Epidermal melanocyte (primary cell): Measurements from ENCODE around the gene MIEF2.
"Not testable (repeated sequence)": the region's sequence is repeated elsewhere in the genome, so short reads cannot be mapped to it uniquely, and the experiment has no call there.

ENCODE experiments used
- DNase-seq: peaks from one replicate; pipeline ENCODE4 v3.0.0; 2011; ENCODE audit warnings: low spot score; ENCODE audit not compliant: insufficient read length

MIEF2 gene

GRCh38 chr17:18291718-18292540 lies 31.5 kb downstream of the MIEF2 start:
- DNase-seq, result no peak

DNA sequence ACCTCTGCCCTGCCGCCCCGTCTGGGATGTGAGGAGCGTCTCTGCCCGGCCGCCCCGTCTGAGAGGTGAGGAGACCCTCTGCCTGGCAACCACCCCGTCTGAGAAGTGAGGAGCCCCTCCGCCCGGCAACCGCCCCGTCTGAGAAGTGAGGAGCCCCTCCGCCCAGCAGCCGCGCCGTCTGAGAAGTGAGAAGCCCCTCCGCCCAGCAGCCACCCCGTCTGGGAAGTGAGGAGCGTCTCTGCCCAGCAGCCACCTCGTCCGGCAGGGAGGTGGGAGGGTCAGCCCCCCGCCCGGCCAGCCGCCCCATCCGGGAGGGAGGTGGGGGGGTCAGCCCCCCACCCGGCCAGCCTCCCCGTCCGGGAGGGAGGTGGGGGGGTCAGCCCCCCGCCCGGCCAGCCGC lies 37.6 kb downstream of the MIEF2 start:
- DNase-seq, result not testable (repeated sequence)

GRCh38 chr17:18300725-18301480 lies 40.4 kb downstream of the MIEF2 start:
- DNase-seq, result no peak

DNA sequence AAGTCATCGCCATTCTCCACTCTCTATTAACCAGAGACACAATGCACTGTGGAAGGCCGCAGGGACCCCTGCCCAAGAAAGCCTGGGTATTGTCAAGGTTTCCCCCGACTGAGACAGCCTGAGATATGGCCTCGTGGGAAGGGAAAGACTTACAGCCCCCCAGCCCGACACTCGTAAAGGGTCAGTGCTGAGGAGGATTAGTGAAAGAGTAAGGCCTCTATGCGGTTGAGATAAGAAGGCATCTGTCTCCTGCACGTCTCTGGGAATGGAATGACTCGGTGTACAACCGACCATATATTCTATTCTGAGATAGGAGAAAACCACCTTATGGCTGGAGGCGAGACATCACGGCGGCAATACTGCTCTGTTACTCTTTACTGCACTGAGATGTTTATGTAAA lies 42.7 kb downstream of the MIEF2 start:
- DNase-seq, result not testable (repeated sequence)

GRCh38 chr17:18309202-18309601 lies 48.7 kb downstream of the MIEF2 start:
- DNase-seq, result no peak

DNA sequence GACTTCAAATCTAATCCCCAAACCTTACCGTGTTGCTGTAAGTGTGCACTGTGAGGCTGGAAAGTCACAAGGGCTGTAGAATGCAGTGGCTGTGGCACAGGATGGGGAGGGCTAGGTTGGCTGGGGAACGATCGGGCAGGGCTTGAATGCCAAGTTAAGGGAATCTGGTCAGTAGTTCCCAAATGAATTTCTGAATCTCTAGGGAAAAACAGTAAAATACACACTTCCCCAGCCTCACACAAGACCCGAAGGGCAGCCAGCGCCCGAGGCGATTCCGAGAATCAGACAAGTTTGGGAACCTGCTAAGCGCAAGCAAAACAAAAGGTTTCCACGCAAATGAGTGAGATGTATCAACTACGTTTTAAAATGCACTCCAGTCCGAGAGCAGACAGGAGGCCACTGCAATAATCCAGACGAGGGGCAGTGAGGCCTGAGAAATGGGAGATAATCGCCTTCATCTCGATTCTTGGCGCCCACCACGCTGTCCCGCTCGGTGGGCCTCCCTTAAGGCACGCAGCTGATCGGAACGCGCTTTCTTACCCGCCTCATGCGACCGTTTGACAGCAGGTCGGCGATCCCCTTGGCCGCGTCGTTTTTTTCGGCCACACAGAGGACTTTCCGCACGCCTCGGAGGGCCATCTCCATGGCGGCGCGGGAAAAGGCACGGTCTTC lies 53.7 kb downstream of the MIEF2 start:
- DNase-seq, result no peak

DNA sequence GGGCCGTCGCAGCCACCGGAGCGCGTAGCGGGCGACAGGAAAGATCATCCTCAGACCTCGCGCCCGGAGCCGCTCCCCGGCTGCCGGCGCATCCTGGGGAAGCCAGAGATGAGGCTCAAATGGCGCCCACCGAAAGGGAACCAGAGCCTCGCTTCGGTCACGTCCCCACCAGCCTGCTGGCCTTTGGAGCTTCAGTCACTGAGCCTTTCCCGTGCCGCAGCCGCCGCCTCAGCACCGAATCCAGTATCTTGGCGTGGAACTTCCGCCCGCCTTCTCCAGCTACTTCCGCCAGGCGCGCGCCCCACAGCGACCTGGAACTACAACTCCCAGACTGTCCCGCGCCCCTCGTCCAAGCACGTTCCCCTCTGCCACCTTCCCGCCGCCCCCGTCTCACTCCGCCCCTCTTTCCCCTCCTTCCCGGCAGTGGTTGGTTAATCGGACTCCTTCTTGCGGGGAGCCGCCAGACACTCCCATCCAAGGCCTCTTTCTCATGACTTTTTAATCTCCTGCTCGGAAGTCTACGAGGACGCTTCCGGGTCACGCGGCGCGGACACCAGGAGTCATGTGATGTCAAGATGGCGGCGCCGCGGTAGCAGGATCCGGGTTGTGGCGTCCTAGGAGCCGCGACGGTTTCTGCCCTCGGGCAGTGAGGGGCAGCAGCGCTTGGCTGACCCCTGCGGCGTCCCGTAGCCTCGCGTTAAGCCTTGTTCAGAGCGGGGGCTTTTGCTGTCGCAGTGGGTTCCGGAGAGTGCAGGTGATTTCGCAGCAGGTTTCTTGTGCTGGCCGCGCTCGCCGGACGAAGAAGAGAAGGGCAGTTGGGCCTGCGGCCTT lies 54.5 kb downstream of the MIEF2 start, which contains the start of the genes SMCR8 and TOP3A:
Gene SMCR8, plus strand, starts transcription at position 563 of the 831 bp plus-strand sequence. CDS start 497 bp downstream, outside the sequence.
Gene TOP3A, minus strand, starts transcription at position 264 of the 831 bp plus-strand sequence. Its CDS starts 216 bp downstream, at position 48.
- DNase-seq, result peak; percentile 70

GRCh38 chr17:18315562-18315922 lies 55.1 kb downstream of the MIEF2 start:
- DNase-seq, result no peak

- no peak for DNase-seq
Observed at GRCh38 chr17:18315961-18316360, 55.5 kb downstream of the MIEF2 start.
